GM12891 (cell line): ENCODE measurements around the gene POGLUT2.

Experiments
- DNase-seq: peaks from one replicate; pipeline ENCODE4 v3.0.0; 2011; ENCODE audit warnings: low spot score; ENCODE audit not compliant: insufficient read length
- FAIRE-seq: peaks from 2 replicates; lab custom pipeline; 2011; peaks lifted over from hg19 to GRCh38; lab: Jason Lieb, UNC
- PAX5 ChIP-seq: IDR thresholded peaks from 2 replicates; pipeline ENCODE4 v1.6.1; 2011; ENCODE audit warnings: low read length, moderate library complexity, mild to moderate bottlenecking; ENCODE audit not compliant: insufficient read depth, severe bottlenecking
- POLR2A ChIP-seq: IDR thresholded peaks from 2 replicates; pipeline ENCODE4 v1.6.1; 2011; ENCODE audit warnings: low read depth, low read length, control low read depth
- POLR2AphosphoS5 ChIP-seq: IDR thresholded peaks from 2 replicates; pipeline ENCODE4 v1.6.1; 2011; ENCODE audit warnings: low read depth, low read length, control low read depth
- POU2F2 ChIP-seq: IDR thresholded peaks from 2 replicates; pipeline ENCODE4 v1.6.1; 2011; ENCODE audit warnings: low read depth, mild to moderate bottlenecking, control low read depth, low read length, moderate library complexity
- SPI1 ChIP-seq: IDR thresholded peaks from 2 replicates; pipeline ENCODE4 v1.6.1; 2011; ENCODE audit warnings: low read depth, low read length, control low read depth
- TAF1 ChIP-seq: IDR thresholded peaks from 2 replicates; pipeline ENCODE4 v1.6.1; 2011; ENCODE audit warnings: low read depth, low read length, control low read depth

The POGLUT2 gene

GRCh38 chr13:102812611-102813287 lies 14.0 kb upstream of the POGLUT2 start:
- DNase-seq (no peak), FAIRE-seq (no peak)
- no peak for TF ChIP-seq PAX5
- no peak for TF ChIP-seq SPI1
- no peak for TF ChIP-seq POLR2A
- TF ChIP-seq POU2F2 = no peak
- TF ChIP-seq POLR2AphosphoS5 = no peak
- no peak for TF ChIP-seq TAF1

GRCh38 chr13:102807699-102808098 lies 8.9 kb upstream of the POGLUT2 start:
- no peak for DNase-seq
- no peak for TF ChIP-seq SPI1
- no peak for TF ChIP-seq PAX5
- TF ChIP-seq POLR2A = no peak
- no peak for TF ChIP-seq POU2F2
- no peak for TF ChIP-seq POLR2AphosphoS5
- TF ChIP-seq TAF1 = no peak
- FAIRE-seq = no peak

- FAIRE-seq = no peak
- no peak for DNase-seq
- TF ChIP-seq SPI1 (no peak), PAX5 (no peak), POLR2A (no peak), TAF1 (no peak), POU2F2 (no peak), POLR2AphosphoS5 (no peak)
Observed at GRCh38 chr13:102805680-102806079, 6.9 kb upstream of the POGLUT2 start.

GRCh38 chr13:102800145-102801041 lies 1.6 kb upstream of the POGLUT2 start:
- TF ChIP-seq SPI1 (no peak), TAF1 (0 out of 2 replicates have a peak, but pooled peaks have one; percentile 13), POLR2AphosphoS5 (peak; percentile 53; the same call in 1 of the 2 replicates), POLR2A (peak; percentile 47), POU2F2 (0 out of 2 replicates have a peak, but pooled peaks have one; percentile 25), PAX5 (no peak)
- peak; percentile 85 for DNase-seq
- FAIRE-seq = peak; percentile 90

- FAIRE-seq (peak; percentile 40), DNase-seq (no peak)
- TF ChIP-seq PAX5 (no peak), POLR2AphosphoS5 (no peak), POU2F2 (no peak), SPI1 (no peak), POLR2A (no peak), TAF1 (no peak)
Observed at GRCh38 chr13:102799426-102800144, 809 bp upstream of the POGLUT2 start.

GRCh38 chr13:102793611-102794355 lies 5.0 kb downstream of the POGLUT2 start:
- no peak for FAIRE-seq

GRCh38 chr13:102792396-102792795 lies 6.4 kb downstream of the POGLUT2 start:
- no peak for DNase-seq
- FAIRE-seq = no peak
- TF ChIP-seq SPI1 (no peak), POLR2A (no peak), PAX5 (no peak), POLR2AphosphoS5 (no peak), POU2F2 (no peak), TAF1 (no peak)

More at GRCh38 chr13:102793611-102794355, 5.0 kb downstream of the POGLUT2 start:
- TF ChIP-seq PAX5 = no peak
- TF ChIP-seq POLR2AphosphoS5 = no peak
- TF ChIP-seq SPI1 = no peak
- TF ChIP-seq POLR2A = no peak
- TF ChIP-seq TAF1 = no peak
- TF ChIP-seq POU2F2 = no peak
- no peak for DNase-seq

- FAIRE-seq = no peak
- TF ChIP-seq POLR2AphosphoS5 (no peak), POLR2A (no peak), PAX5 (no peak), TAF1 (no peak), POU2F2 (no peak), SPI1 (no peak)
- no peak for DNase-seq
Observed at GRCh38 chr13:102788683-102789082, 10.1 kb downstream of the POGLUT2 start.
